Gastrocnemius medialis (tissue), 4 donors: ENCODE results near the gene ARHGAP32.

Source experiments
- POLR2A ChIP-seq, 2 donors: fragments of 450-650 bp; IDR thresholded peaks; one replicate each; pipeline ENCODE4 v1.6.1; 2017; ENCODE audit warnings: antibody characterized with exemption in 2 of 2, mild to moderate bottlenecking in 2 of 2, moderate library complexity in 2 of 2
- TF ChIP-seq, protein P1 (sequence below), 5 experiments: fragments of 450-650 bp in 3 of 5; fragments of 200-600 bp in 2 of 5; sonication (generic) in 2 of 5; IDR thresholded peaks in 4 of 5; conservative IDR thresholded peaks in 1 of 5; 1 replicate in 4 of 5; 2 replicates in 1 of 5; pipeline ENCODE4 v1.5.1; 2016 to 2019; ENCODE audit warnings: antibody characterized with exemption in 5 of 5, mild to moderate bottlenecking in 3 of 5, moderate library complexity in 3 of 5

DNA sequence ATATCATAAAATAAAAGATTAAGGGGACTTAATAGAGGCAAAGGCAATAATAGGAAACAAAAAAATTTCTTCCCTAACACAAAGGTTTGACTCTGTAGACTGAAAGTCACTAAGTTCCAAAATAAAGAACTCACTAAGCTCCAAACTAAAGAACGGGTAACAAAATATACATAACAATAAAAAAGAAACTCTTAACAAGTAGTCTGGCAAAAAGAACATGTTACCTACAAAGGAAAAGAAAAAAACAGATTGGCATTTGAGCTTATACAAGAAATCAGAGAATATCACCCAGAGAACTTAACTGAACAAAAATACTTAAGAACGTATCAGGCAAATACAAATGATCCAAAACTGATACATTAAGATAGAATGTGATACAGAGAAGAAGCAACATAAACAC lies 7.5 kb downstream of the ARHGAP32 start:
- TF ChIP-seq, protein P1, sequence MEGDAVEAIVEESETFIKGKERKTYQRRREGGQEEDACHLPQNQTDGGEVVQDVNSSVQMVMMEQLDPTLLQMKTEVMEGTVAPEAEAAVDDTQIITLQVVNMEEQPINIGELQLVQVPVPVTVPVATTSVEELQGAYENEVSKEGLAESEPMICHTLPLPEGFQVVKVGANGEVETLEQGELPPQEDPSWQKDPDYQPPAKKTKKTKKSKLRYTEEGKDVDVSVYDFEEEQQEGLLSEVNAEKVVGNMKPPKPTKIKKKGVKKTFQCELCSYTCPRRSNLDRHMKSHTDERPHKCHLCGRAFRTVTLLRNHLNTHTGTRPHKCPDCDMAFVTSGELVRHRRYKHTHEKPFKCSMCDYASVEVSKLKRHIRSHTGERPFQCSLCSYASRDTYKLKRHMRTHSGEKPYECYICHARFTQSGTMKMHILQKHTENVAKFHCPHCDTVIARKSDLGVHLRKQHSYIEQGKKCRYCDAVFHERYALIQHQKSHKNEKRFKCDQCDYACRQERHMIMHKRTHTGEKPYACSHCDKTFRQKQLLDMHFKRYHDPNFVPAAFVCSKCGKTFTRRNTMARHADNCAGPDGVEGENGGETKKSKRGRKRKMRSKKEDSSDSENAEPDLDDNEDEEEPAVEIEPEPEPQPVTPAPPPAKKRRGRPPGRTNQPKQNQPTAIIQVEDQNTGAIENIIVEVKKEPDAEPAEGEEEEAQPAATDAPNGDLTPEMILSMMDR (IDR thresholded peaks at IDR 0.05 in 4 of 5, conservative IDR thresholded peaks at IDR 0.05 in 1 of 5): no peak
- no peak for TF ChIP-seq POLR2A (IDR thresholded peaks at IDR 0.05)
